Measurements from ENCODE around the gene SCN5A.

GRCh38 chr3:38542401-38543298 lies 106.8 kb downstream of the SCN5A start:
- TF ChIP-seq ZNF219 (CRISPR knock-in tag; IDR thresholded peaks at IDR 0.05; ENCODE audit: borderline replicate concordance) (no peak), ZNF512 (CRISPR knock-in tag; IDR thresholded peaks at IDR 0.05; ENCODE audit: borderline replicate concordance) (no peak), ZNF232 (CRISPR knock-in tag; IDR thresholded peaks at IDR 0.05) (no peak), CTCF (IDR thresholded peaks at IDR 0.05) (no peak), JUN (CRISPR knock-in tag; IDR thresholded peaks at IDR 0.05) (no peak), CREB1 (CRISPR knock-in tag; IDR thresholded peaks at IDR 0.05) (no peak), GTF2I (CRISPR knock-in tag; conservative IDR thresholded peaks at IDR 0.05) (no peak), NR3C1 (CRISPR knock-in tag; conservative IDR thresholded peaks at IDR 0.05; ENCODE audit: low read depth) (no peak), SP1 (CRISPR knock-in tag; conservative IDR thresholded peaks at IDR 0.05) (no peak), FOXJ3 (CRISPR knock-in tag; IDR thresholded peaks at IDR 0.05; ENCODE audit: borderline replicate concordance) (no peak), MAX (CRISPR knock-in tag; IDR thresholded peaks at IDR 0.05) (no peak), ZSCAN18 (CRISPR knock-in tag; IDR thresholded peaks at IDR 0.05) (no peak)

All from WTC11 (cell line).